Activated B cell treated with CpG ODN at 0.5 μM for 24 hours (primary cell): Measurements from ENCODE around the gene ZNF814. TPM values are rescaled to one million over a fixed set of nuclear protein-coding genes. Genes with fewer than 3 reads are reported as not detected.
"Not testable (repeated sequence)": the region's sequence is repeated elsewhere in the genome, so short reads cannot be mapped to it uniquely, and the experiment has no call there.

Experiments
- ATAC-seq: fragments of 200-7000 bp; cut with Tn5 transposase; one replicate; pipeline ENCODE4 v1.10.0; 2021; ENCODE audit warnings: low read depth, mild to moderate bottlenecking, moderate library complexity
- CTCF ChIA-PET: fragments of 350-600 bp; sonication (Branson Sonifier 250); formaldehyde crosslinking; loops from one replicate; lab custom pipeline; 2021; ENCODE audit warnings: antibody characterized with exemption; lab: Charles Lee
- POLR2A ChIA-PET: fragments of 350-600 bp; sonication (Branson Sonifier 250); formaldehyde crosslinking; loops from one replicate; lab custom pipeline; 2021; ENCODE audit warnings: antibody characterized with exemption; lab: Charles Lee
- DNase-seq: peaks from one replicate; pipeline ENCODE4 v3.0.0; 2022
- H3K27ac Mint-ChIP-seq: one replicate; pipeline ENCODE4 v1.8.0; 2020; ENCODE audit warnings: mixed read lengths
- H3K27me3 Mint-ChIP-seq: one replicate; pipeline ENCODE4 v1.8.0; 2021; ENCODE audit warnings: mixed read lengths
- H3K36me3 Mint-ChIP-seq: one replicate; pipeline ENCODE4 v1.8.0; 2021; ENCODE audit warnings: low read depth, mixed read lengths
- H3K4me1 Mint-ChIP-seq: one replicate; pipeline ENCODE4 v1.8.0; 2021; ENCODE audit warnings: mixed read lengths
- H3K4me3 Mint-ChIP-seq: one replicate; pipeline ENCODE4 v1.8.0; 2020; ENCODE audit warnings: mild to moderate bottlenecking, mixed read lengths
- H3K9me3 Mint-ChIP-seq: one replicate; pipeline ENCODE4 v1.8.0; 2020; ENCODE audit warnings: mixed read lengths
- CTCF ChIP-seq: fragments of 200-600 bp; IDR thresholded peaks from one replicate; pipeline ENCODE4 v1.8.0; 2022; ENCODE audit warnings: antibody characterized with exemption, mild to moderate bottlenecking
- intact Hi-C: fragments of 100-400 bp; cut with micrococcal nuclease; formaldehyde crosslinking; loops from one replicate; pipeline ENCODE4 v1.15.1; 2024
- total RNA-seq: library from RNA; stranded (reverse); gene quantifications from 2 replicates; pipeline ENCODE4 v1.2.3, GENCODE V29; 2022

The ZNF814 gene
- 64.7 and 84.0 TPM in 2 replicates for total RNA-seq

GRCh38 chr19:57888560-57889231, at the start of gene ZNF814:
TSS of gene ZNF814 (minus strand) at chr19:57889037. CDS start at chr19:57888802, 235 bp downstream.
- Mint-ChIP-seq H3K27me3 (no peaks in the 10 kb centered on the region), H3K27ac (peak within 1 kb of the TSS; percentile 84), H3K4me3 (peak within 1 kb of the TSS; percentile 95), H3K9me3 (no peaks in the 10 kb centered on the region), H3K4me1 (peaks cover 37% of the 10 kb centered on the region), H3K36me3 (peaks cover 41% of the 10 kb centered on the region)
- DNase-seq (peak; percentile 80), ATAC-seq (peak; percentile 95)
- ChIA-PET POLR2A (interaction anchor here (0.5 to 2.6 kb wide), 4 partner anchors 28 to 685 kb away, joined by 3 to 9 read pairs (median 4); partner anchors contain the start of genes ZNF417 and ZNF606), CTCF (no interaction called here)
- intact Hi-C loops, result loop anchor here (1.0 to 5.0 kb wide), 3 partner anchors 28 to 59 kb away; partner anchors contain the start of genes ZNF256, ZNF417 and ZNF418
- TF ChIP-seq CTCF, result no peak

GRCh38 chr19:57935731-57936130, 46.9 kb upstream of the ZNF814 start:
- ATAC-seq (no peak), DNase-seq (no peak)
- peaks cover 22% of the 10 kb centered on the region for H3K9me3 Mint-ChIP-seq
- H3K27ac Mint-ChIP-seq, result no peak overlapping the region
- ChIA-PET CTCF (no interaction called here), POLR2A (interaction anchor here (0.6 to 1.4 kb wide), 12 partner anchors 9 to 1813 kb away, joined by 3 to 12 read pairs (median 4); partner anchors contain the start of genes ZNF154, ZNF274, ZNF417 and ZNF606)
- TF ChIP-seq CTCF, result no peak
- peaks cover 58% of the 10 kb centered on the region for H3K36me3 Mint-ChIP-seq
- H3K4me1 Mint-ChIP-seq, result peaks cover 16% of the 10 kb centered on the region
- intact Hi-C loops, result loop anchor here (1.0 kb wide), 3 partner anchors 12 to 321 kb away; partner anchors contain the start of genes ZNF134, ZNF256 and ZNF814
- H3K4me3 Mint-ChIP-seq, result no peak overlapping the region
- H3K27me3 Mint-ChIP-seq, result no peaks in the 10 kb centered on the region

- H3K27ac Mint-ChIP-seq, result peak within 1 kb of the TSS; percentile 86
- H3K9me3 Mint-ChIP-seq, result peaks cover 25% of the 10 kb centered on the region
- peaks cover 61% of the 10 kb centered on the region for H3K36me3 Mint-ChIP-seq
- peaks cover 16% of the 10 kb centered on the region for H3K4me1 Mint-ChIP-seq
- DNase-seq (peak; percentile 40), ATAC-seq (peak; percentile 99)
- intact Hi-C loops, result loop anchor here (1.0 kb wide), 3 partner anchors 12 to 321 kb away; partner anchors contain the start of genes ZNF134, ZNF256 and ZNF814
- ChIA-PET POLR2A (interaction anchor here (0.6 to 1.4 kb wide), 11 partner anchors 9 to 1812 kb away, joined by 3 to 12 read pairs (median 5); partner anchors contain the start of genes ZNF154, ZNF274, ZNF417 and ZNF606), CTCF (no interaction called here)
- no peak for TF ChIP-seq CTCF
- no peaks in the 10 kb centered on the region for H3K27me3 Mint-ChIP-seq
- peak within 1 kb of the TSS; percentile 96 for H3K4me3 Mint-ChIP-seq
These were observed 46.2 kb upstream of the ZNF814 start, which contains the start of gene ZNF418 for GRCh38 chr19:57934820-57935665. TSS of gene ZNF418 (minus strand) at chr19:57935402. CDS start at chr19:57933822, 1,580 bp downstream.

GRCh38 chr19:57927587-57927986, 38.8 kb upstream of the ZNF814 start:
- ChIA-PET CTCF (no interaction called here), POLR2A (no interaction called here)
- no peak for TF ChIP-seq CTCF
- ATAC-seq (no peak), DNase-seq (no peak)
- H3K9me3 Mint-ChIP-seq, result peaks cover 41% of the 10 kb centered on the region
- H3K27ac Mint-ChIP-seq, result no peak overlapping the region
- no peak overlapping the region for H3K4me3 Mint-ChIP-seq
- H3K36me3 Mint-ChIP-seq, result peaks cover 62% of the 10 kb centered on the region
- intact Hi-C loops, result no loop called here
- no peaks in the 10 kb centered on the region for H3K27me3 Mint-ChIP-seq
- H3K4me1 Mint-ChIP-seq, result no peaks in the 10 kb centered on the region

GRCh38 chr19:57916168-57916995, 27.5 kb upstream of the ZNF814 start, which contains the start of gene ZNF417:
TSS of gene ZNF417 (minus strand) at chr19:57916592. CDS start at chr19:57916411, 181 bp downstream.
- Mint-ChIP-seq H3K36me3 (peaks cover 46% of the 10 kb centered on the region), H3K27ac (peak within 1 kb of the TSS; percentile 92), H3K4me3 (peak within 1 kb of the TSS; percentile 94), H3K4me1 (peaks cover 34% of the 10 kb centered on the region)
- H3K9me3 Mint-ChIP-seq, H3K27me3 Mint-ChIP-seq: not testable (repeated sequence)
- ChIA-PET CTCF (interaction anchor here (1.3 kb wide), 1 partner anchor 279 kb away, joined by 3 read pairs; no protein-coding TSS in a partner anchor), POLR2A (interaction anchor here (0.6 to 2.3 kb wide), 17 partner anchors 10 to 656 kb away, joined by 3 to 14 read pairs (median 4); partner anchors contain the start of genes ZNF154, ZNF274, ZNF329 and ZNF418)
- intact Hi-C loops, result loop anchor here (1.0 kb wide), 5 partner anchors 28 to 170 kb away; partner anchors contain the start of genes ZNF256, ZNF606 and ZNF776
- DNase-seq (peak; percentile 69), ATAC-seq (peak; percentile 97)
